Left forelimb (tissue), 1 donor: Measurements from ENCODE around the gene UGT1A7.
"Not testable (repeated sequence)": the region's sequence is repeated elsewhere in the genome, so short reads cannot be mapped to it uniquely, and the experiment has no call there.

Experiments
- DNase-seq: peaks from one replicate; pipeline ENCODE4 v3.0.0-alpha.2; 2018; ENCODE audit warnings: low spot score

The UGT1A7 gene

GRCh38 chr2:233681521-233682099 is at the start of gene UGT1A7:
Gene UGT1A7 (plus strand): TSS chr2:233681901. CDS start chr2:233681938, 37 bp downstream.
- DNase-seq: no peak

GRCh38 chr2:233636306-233636705 is 45.4 kb upstream of the UGT1A7 start, which contains the start of gene UGT1A10:
Gene UGT1A10 (plus strand): TSS chr2:233636448. CDS start chr2:233636523, 75 bp downstream.
- not testable (repeated sequence) for DNase-seq

DNA sequence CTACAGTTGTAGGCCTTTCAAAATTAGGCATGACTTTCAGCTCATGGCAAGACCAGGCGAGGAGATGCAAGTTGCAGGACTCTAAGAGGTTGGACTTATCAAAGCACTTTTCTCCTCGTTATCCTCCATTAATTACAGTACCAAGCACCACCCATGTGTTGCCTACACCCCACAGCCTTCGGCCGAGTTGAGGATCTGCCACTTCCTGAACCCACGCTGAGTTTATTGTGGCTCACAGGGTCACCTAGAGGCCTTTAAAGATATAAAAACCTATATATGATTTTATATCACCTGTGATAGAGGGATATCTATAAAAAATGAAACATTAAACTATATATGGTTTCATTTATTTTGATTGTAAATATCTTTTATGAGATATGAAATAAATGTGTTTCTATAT is 42.9 kb upstream of the UGT1A7 start:
- no peak for DNase-seq

GRCh38 chr2:233639860-233640259 is 41.8 kb upstream of the UGT1A7 start:
- no peak for DNase-seq

- DNase-seq: no peak
Observed at GRCh38 chr2:233643128-233643527, 38.6 kb upstream of the UGT1A7 start.

DNA sequence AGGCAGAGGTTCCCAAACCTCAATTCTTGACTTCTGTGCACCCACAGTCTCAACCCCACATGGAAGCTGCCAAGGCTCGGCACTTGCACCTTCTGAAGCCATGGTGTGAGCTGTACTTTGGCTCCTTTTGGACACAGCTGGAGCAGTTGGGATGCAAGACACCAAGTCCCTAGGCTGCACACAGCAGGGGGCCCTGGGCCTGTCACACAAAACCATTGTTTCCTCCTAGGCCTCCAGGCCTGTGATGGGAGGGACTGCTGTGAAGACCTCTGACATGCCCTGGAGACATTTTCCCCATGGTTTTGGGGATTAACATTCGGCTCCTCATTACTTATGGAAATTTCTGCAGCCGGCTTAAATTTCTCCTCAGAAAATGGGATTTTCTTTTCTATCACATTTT is 35.7 kb upstream of the UGT1A7 start:
- DNase-seq: not testable (repeated sequence)

GRCh38 chr2:233650981-233651380 is 30.7 kb upstream of the UGT1A7 start:
- DNase-seq: no peak

GRCh38 chr2:233651430-233651829 is 30.3 kb upstream of the UGT1A7 start:
- DNase-seq: no peak

DNA sequence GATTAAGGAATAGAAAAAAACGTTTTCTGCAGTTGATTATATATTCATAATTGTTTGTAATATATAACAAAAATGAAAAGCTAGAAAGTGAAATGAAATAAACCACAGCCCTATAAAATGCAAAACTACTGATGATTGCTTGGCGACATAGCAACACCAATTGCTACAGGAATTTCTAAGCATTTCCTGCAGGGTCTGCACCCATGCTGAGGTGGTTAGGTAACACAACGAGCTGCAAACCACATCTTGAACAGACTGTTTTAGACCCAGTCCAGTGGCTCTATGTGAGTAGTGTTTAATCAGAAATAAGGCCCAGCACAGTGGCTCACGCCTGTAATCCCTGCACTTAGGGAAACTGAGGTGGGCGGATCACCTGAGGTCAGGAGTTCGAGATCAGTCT is 27.2 kb upstream of the UGT1A7 start:
- no peak for DNase-seq

DNA sequence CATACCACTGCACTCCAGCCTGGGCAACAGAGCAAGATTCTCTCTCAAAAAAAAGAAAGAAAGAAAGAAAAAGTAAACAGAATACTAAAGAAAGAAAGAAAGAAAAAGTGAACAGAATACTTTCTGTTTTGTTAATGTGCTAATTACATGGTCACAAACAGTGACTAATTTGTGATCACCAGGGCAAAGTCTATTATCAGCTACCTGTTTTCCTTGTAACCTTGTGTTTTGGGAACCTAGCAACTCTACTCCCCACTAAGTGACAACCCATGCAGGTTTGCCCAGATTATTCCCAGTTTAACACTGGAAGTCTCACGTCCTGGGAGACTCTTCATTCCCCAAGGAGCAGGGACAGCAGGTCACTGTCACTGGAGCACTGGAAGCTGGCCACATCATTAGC is 26.7 kb upstream of the UGT1A7 start:
- DNase-seq: no peak

- not testable (repeated sequence) for DNase-seq
Observed at GRCh38 chr2:233655943-233656342, 25.8 kb upstream of the UGT1A7 start.

DNA sequence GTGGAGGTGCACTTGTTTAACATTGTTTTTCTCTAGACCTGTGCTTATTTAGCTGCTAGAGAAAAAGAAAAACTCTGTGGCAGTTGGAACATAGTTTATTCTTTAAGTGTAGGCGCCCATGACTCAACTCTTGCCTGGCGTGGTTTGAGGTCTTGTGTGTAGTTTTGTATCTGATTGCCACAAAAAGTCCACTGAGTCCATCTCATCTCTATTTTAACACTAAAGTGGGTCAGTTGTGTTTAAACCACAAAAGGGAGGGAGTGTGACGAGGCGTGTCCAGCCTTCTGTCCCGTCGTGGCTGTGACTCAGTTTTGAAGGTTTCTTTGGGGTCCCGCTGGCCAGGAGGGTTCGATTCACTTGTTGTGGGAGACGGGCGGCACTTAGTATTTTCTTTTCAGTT is 25.3 kb upstream of the UGT1A7 start:
- no peak for DNase-seq

DNA sequence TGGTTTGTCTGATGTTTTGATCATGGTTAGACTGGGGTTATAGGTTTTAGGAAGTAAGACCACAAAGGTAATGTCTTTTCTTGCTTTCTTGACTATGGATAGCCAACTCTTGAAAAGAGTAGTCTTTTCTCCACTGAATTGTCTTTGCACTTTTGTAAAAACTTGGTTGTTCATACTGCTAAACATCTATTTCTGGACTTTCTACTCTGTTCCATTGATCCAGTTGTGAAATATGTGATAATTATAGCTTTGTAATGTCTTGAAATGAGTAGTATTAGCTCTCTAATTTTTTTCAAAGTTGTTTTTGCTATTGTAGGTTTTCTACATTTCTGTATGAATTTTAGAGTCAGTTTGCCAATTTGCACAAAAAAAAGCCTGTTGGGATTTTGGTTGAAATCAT is 23.1 kb upstream of the UGT1A7 start:
- DNase-seq: no peak

DNA sequence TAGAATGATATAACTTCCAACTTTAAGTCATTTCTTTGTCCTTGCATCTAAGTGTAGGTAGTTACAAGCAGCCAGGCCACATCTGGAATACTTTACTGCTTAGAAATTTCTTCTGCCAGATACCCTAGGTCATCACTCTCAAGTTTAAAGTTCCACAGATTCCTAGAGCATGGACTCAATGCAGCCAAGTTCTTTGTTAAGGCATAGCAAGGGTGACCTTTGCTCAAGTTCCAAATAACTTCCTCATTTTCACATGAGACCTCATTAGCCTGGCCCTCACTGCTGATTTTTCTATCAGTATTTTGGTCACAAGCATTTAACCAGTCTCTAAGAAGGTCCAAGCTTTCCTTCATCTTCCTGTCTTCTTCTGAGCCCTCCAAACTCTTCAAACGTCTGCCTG is 17.8 kb upstream of the UGT1A7 start:
- no peak for DNase-seq

GRCh38 chr2:233668605-233669260 is 13.0 kb upstream of the UGT1A7 start:
- DNase-seq: no peak

DNA sequence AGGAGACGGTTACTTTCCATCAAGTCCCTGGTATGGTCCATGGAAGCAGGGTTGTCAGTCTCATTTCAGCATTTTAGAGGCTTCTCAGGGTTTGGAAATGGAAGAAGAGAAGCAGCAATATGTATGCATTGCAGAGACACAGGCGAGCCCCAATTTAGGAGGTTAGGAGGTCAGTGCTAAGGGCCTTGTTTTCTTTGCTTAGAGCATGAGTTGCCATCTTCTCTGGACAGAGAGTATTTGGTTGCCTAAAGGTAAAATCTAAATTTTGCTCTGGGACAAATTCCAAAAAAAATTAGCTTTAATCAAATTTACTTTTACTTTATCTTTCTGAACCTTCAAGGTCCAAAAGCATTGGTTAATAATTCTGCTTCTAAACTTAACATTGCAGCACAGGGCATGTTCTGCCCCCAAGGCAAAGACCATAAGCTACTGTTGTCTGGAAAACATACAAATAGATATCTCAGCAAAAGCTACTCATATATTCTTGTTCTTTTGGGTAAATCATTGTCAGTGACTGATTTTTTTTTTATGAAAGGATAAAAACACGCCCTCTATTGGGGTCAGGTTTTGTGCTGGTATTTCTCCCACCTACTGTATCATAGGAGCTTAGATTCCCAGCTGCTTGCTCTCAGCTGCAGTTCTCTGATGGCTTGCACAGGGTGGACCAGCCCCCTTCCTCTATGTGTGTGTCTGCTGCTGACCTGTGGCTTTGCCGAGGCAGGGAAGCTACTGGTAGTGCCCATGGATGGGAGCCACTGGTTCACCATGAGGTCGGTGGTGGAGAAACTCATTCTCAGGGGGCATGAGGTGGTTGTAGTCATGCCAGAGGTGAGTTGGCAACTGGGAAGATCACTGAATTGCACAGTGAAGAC is 10.2 kb upstream of the UGT1A7 start, which contains the start of gene UGT1A9:
UGT1A9 (plus strand) TSS at position 609 of the 872 bp plus-strand sequence; CDS start at position 646, 37 bp downstream.
- no peak for DNase-seq

- DNase-seq: no peak
Observed at GRCh38 chr2:233672886-233673285, 8.8 kb upstream of the UGT1A7 start.

DNA sequence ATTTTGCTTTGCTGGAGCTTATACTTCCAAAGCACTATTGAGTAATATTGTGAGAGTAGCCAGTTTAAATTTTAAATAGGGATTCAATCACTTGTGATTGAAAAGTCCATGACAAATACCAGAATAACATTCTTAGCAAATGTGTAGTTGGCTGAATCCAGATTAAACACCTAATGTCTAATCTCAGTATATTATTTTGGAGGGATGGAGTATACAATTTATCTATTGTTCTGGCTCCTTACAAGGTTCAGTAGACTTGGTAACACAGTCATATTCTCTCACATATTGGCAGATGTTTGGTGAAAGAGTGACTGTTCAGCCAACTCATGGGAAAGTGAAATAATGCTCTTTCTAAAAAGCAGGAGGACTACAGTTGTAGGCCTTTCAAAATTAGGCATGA is 7.8 kb upstream of the UGT1A7 start:
- DNase-seq: no peak

- DNase-seq: no peak
Observed at GRCh38 chr2:233674314-233674713, 7.4 kb upstream of the UGT1A7 start.

- no peak for DNase-seq
Observed at GRCh38 chr2:233674995-233675394, 6.7 kb upstream of the UGT1A7 start.

GRCh38 chr2:233676046-233676445 is 5.7 kb upstream of the UGT1A7 start:
- DNase-seq: no peak

DNA sequence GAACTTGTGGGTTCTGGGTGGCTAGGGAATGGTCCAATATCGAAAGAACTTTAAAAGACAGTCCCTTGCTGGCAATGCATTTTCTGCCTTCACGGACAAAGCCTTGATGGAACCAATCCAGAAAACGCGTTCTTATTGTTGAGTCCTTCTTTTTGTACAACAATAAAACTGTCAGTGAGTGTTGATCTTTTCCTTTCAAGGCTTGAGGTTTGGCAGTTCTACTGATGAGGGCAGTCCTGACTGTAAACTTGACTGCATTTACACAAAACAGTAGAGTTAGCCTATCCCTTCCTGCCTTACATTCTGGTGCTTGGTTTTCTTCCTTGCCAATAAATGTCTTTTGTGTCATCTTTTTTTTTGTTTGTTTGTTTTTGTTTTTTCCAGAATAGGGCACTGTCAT is 2.5 kb upstream of the UGT1A7 start:
- no peak for DNase-seq
